ENCODE results near the gene MRPL55. TPM values are rescaled to one million over a fixed set of nuclear protein-coding genes. Genes with fewer than 3 reads are reported as not detected.

The MRPL55 gene
- total RNA-seq, 1 donor from 2014 or later: 130 TPM

- DNase-seq (ENCODE audit: low read depth): no peak
- TF ChIP-seq CTCF (conservative IDR thresholded peaks at IDR 0.05; ENCODE audit: low read depth, low read length): no peak
- H3K4me3 ChIP-seq (ENCODE audit: low read depth, low read length): peak overlapping the region; percentile 40
Observed at GRCh38 chr1:228059634-228060457, 49.3 kb downstream of the MRPL55 start.

GRCh38 chr1:228058949-228059633 lies 50.0 kb downstream of the MRPL55 start:
- no peak for TF ChIP-seq CTCF (conservative IDR thresholded peaks at IDR 0.05; ENCODE audit: low read depth, low read length)
- DNase-seq (ENCODE audit: low read depth): no peak
- H3K4me3 ChIP-seq (ENCODE audit: low read depth, low read length): no peak overlapping the region

- no peak for DNase-seq (ENCODE audit: low read depth)
- TF ChIP-seq CTCF (conservative IDR thresholded peaks at IDR 0.05; ENCODE audit: low read depth, low read length): no peak
- no peak overlapping the region for H3K4me3 ChIP-seq (ENCODE audit: low read depth, low read length)
Observed at GRCh38 chr1:228058172-228058948, 50.7 kb downstream of the MRPL55 start.

Other genes with a start within 250 kb of the MRPL55 start
- gene WNT9A, start 161.4 kb downstream of the MRPL55 start, total RNA-seq: 2.1 and 2.7 TPM in 2 replicates
- not detected in 2 replicates for gene WNT3A, start 102.3 kb downstream of the MRPL55 start, total RNA-seq
- 303 and 476 TPM in 2 replicates for gene ARF1, start 26.6 kb downstream of the MRPL55 start, total RNA-seq
- gene C1orf35, start 6.0 kb downstream of the MRPL55 start, total RNA-seq: 23.8 and 27.6 TPM in 2 replicates
- 242 and 269 TPM in 2 replicates for gene GUK1, start 31.0 kb upstream of the MRPL55 start, total RNA-seq
- 0.14 and 0.69 TPM in 2 replicates for gene GJC2, start 40.6 kb upstream of the MRPL55 start, total RNA-seq
- 2.0 and 6.9 TPM in 2 replicates for gene IBA57, start 56.5 kb upstream of the MRPL55 start, total RNA-seq
- 2.0 and 20.6 TPM in 2 replicates for gene OBSCN, start 98.7 kb upstream of the MRPL55 start, total RNA-seq